Limb (tissue), 2 donors: ENCODE data around the gene SYDE1.
"Not testable (repeated sequence)": the region's sequence is repeated elsewhere in the genome, so short reads cannot be mapped to it uniquely, and the experiment has no call there.

Experiments used
- DNase-seq, 2 donors: peaks; one replicate each; pipeline ENCODE4 v3.0.0-alpha.2; 2016; ENCODE audit errors: extremely low spot score in 2 of 2

Gene SYDE1, protein sequence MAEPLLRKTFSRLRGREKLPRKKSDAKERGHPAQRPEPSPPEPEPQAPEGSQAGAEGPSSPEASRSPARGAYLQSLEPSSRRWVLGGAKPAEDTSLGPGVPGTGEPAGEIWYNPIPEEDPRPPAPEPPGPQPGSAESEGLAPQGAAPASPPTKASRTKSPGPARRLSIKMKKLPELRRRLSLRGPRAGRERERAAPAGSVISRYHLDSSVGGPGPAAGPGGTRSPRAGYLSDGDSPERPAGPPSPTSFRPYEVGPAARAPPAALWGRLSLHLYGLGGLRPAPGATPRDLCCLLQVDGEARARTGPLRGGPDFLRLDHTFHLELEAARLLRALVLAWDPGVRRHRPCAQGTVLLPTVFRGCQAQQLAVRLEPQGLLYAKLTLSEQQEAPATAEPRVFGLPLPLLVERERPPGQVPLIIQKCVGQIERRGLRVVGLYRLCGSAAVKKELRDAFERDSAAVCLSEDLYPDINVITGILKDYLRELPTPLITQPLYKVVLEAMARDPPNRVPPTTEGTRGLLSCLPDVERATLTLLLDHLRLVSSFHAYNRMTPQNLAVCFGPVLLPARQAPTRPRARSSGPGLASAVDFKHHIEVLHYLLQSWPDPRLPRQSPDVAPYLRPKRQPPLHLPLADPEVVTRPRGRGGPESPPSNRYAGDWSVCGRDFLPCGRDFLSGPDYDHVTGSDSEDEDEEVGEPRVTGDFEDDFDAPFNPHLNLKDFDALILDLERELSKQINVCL

GRCh38 chr19:15107061-15108010, at the start of gene SYDE1:
Gene SYDE1 (plus strand): TSS chr19:15107401. CDS start chr19:15107434, 33 bp downstream.
- DNase-seq = peak; percentile 57 to 79

DNA sequence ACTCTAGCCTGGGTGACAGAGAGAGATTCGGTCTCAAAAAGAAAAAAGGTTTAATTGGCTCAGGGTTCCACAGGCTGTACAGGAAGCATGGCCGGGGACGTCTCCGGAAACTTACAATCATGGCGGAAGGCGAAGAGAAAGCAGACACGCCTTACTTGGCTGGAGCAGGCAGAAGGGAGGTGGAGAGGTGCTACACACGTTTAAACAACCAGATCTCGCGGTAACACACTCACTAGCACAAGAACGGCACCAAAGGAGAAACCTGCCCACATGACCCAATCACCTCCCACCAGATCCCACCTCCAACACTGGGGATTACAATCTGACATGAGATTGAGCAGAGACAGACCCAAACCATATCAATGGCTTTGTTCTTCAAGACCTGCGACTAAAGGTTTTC, 45.2 kb upstream of the SYDE1 start:
- no peak for DNase-seq

- not testable (repeated sequence) for DNase-seq
Measured at GRCh38 chr19:15070386-15070785, 36.8 kb upstream of the SYDE1 start.

- no peak for DNase-seq
Measured at GRCh38 chr19:15072930-15073647, 34.1 kb upstream of the SYDE1 start.

DNA sequence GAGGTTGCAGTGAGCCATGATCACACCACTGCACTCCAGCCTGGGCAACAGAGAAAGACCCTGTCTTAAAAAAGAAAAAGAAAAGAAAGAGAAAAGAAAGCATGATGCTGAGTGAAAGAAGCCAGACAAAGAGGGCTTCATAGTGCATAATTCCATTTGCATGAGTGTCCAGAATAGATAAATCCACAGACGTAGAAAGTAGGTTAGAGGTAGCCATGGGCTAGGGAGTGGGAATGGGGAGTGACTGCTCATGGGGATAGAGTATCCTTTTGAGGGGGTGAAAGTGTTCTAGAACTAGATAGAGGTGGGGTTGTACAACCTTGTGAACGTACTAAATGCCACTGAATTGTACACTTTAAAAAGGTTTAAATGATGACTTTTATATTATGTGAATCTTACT, 32.8 kb upstream of the SYDE1 start:
- no peak for DNase-seq

- DNase-seq = no peak
Measured at GRCh38 chr19:15075806-15076205, 31.4 kb upstream of the SYDE1 start.

- not testable (repeated sequence) for DNase-seq
Measured at GRCh38 chr19:15080002-15080401, 27.2 kb upstream of the SYDE1 start.

DNA sequence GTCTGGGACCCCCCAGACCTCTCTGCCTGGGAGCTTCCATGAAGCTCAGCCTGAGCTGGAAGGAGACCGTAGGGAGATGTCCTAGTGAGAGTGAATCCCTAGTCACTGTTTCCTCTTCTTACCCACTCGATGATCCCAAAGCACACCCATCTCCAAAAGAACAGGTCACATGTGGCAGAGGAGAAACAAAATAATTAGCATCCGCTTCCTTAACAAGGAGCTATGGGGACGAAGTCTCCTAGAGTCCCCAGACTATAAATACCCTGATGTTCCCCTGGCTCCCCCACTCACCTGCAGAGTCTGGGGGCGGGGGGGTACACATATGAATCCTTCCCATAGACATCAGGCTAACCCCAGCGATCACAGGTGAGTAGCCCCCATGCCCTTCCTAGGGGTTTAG, 25.3 kb upstream of the SYDE1 start, which contains the start of gene OR1I1:
OR1I1 (plus strand) TSS at position 301 of the 400 bp plus-strand sequence. CDS start 4,855 bp downstream, outside the sequence.
- DNase-seq = no peak

DNA sequence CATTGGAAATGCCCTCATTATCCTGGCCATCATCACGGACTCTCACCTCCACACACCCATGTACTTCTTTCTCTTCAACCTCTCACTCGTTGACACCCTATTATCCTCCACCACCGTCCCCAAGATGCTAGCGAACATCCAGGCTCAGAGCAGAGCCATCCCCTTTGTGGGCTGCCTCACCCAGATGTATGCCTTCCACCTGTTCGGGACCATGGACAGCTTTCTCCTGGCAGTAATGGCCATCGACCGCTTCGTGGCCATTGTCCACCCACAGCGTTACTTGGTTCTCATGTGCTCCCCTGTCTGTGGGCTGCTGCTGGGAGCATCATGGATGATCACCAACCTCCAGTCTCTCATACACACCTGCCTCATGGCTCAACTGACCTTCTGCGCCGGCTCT, 20.0 kb upstream of the SYDE1 start:
- DNase-seq = no peak

DNA sequence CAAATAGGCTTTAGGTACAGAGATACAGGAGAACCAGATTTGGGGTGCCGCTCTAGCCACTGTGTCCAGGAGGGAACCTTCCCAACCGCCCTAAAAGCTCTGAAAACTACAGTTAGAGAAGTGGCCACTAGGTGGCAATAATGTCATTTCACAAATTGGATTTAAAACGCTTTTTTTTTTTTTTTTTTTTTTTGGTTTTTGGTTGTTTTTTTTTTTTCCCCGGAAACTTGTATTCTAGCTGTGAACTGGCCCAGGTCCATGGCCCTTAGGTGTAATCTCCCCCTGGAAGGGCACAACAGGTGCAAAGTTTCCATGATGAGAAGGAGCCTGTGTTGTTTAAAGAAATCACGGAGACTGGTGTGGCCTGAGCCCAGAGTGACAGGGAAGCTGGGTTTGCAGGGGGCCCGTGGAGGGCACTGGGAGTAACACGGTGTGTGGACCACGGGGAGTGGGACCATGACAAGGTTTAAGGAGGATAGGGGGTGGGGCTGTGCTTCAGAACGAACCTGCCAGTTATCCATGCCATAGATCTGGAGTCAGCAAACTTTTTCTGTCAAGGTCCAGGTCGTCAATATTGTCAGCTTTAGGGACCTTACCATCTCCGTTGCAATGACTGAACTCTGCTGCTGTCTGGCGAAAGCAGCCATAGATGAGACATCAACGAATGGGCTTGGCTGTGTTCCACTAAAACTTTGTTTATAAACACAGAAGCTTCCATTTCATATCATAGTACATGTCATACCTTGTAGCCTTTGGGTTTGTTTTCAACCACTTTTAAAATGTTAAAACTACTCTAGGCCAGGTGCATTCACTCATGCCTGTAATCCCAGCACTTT, 15.1 kb upstream of the SYDE1 start:
- DNase-seq = peak in 1 of 2 donors; percentile 74

GRCh38 chr19:15093001-15093400, 14.2 kb upstream of the SYDE1 start:
- DNase-seq = no peak

DNA sequence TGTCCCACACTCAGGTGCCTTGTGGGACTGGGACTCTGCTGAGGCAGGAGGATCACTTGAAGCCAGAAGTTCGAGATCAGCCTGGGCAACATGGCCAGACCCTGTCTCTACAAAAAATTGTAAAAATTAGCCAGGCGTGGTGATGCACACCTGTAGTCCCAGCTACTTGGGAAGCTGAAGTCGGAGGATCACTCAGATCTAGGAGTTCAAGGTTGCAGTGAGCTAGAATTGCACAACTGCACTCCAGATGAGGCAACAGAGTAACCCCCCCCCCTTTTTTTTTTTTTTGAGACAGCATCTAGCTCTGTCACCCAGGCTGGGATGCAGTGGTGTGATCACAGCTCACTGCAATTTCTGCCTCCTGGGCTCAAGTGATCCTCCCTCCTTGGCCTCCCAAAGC, 11.0 kb upstream of the SYDE1 start:
- no peak for DNase-seq

GRCh38 chr19:15097980-15098379, 9.2 kb upstream of the SYDE1 start:
- DNase-seq = not testable (repeated sequence)

GRCh38 chr19:15098460-15098859, 8.7 kb upstream of the SYDE1 start:
- DNase-seq = no peak

GRCh38 chr19:15099017-15099582, 8.1 kb upstream of the SYDE1 start:
- DNase-seq = no peak

DNA sequence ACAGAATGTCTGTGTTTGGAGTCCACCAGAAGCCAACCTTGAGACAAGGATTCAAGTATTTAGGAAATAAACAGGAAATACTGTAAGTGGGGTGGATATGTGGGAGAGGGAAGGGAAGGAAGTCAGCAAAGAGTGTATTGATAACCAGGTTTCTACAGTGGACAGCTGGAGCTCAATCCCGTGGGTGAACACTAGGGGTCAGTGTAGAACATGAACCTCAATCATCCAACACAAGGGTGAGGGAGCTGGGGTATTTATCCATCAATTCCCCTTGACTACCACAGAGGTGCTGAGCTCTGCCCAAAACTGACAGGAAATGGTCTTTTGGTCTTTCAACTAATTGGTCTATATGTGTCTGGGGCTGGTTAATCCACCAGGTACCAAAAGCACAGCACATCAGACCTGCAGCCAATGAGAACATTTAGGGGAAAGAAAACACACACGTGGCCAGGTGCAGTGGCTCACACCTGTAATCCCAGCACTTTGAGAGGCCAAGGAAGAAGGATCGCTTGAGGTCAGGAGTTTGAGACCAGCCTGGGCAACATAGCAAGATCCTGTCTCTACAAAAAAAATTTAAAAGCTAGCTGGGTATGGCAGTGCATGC, 5.6 kb upstream of the SYDE1 start:
- DNase-seq = no peak

DNA sequence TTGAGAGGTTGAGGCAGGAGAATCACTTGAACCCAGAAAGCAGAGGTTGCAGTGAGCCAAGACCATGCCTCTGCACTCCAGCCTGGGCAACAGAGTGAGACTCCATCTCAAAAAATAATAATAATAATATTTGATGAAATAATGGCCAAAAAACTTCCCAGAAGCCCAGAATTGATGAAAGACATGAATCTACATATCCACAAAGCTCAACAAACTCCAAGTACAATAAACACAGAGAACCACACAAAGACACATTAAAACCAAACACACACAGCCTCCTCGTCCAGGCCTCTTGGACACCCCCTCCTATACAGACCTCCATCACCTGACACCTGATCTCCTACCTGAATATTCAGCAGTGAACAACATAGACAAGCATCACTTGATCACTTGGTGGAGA, 3.2 kb upstream of the SYDE1 start:
- DNase-seq = no peak

GRCh38 chr19:15104411-15104810, 2.8 kb upstream of the SYDE1 start:
- DNase-seq = no peak

- DNase-seq = no peak
Measured at GRCh38 chr19:15105044-15105443, 2.2 kb upstream of the SYDE1 start.
